Endothelial cell of umbilical vein (primary cell): ENCODE measurements around the gene TNRC6B. TPM values are rescaled to one million over a fixed set of nuclear protein-coding genes. Genes with fewer than 3 reads are reported as not detected.

Source experiments
- BruUV-seq: library from RNA; stranded (reverse); fragments of 400-500 nt; replicated peaks from 2 replicates; lab custom pipeline; 2021; lab: Mats Ljungman, UMichigan
- CTCF ChIA-PET: fragments of 300-600, 350-600 bp; sonication (Branson Sonifier 250); formaldehyde crosslinking; loops from one replicate; lab custom pipeline; 2021; ENCODE audit warnings: antibody characterized with exemption, inconsistent platforms; lab: Charles Lee
- POLR2A ChIA-PET: fragments of 300-600, 350-600 bp; sonication (Branson Sonifier 250); formaldehyde crosslinking; loops from one replicate; lab custom pipeline; 2021; ENCODE audit warnings: antibody characterized with exemption, inconsistent platforms; lab: Charles Lee
- DNase-seq: peaks from one replicate; pipeline ENCODE4 v3.0.0-alpha.2; 2011; ENCODE audit warnings: low read depth, low spot score
- FAIRE-seq: peaks from 2 replicates; lab custom pipeline; 2011; peaks lifted over from hg19 to GRCh38; lab: Jason Lieb, UNC
- H2AFZ ChIP-seq: 2 replicates; pipeline ENCODE4 v1.6.0; 2012; ENCODE audit warnings: low read depth, low read length, control low read depth, inconsistent platforms
- H3K27ac ChIP-seq: 2 replicates; pipeline ENCODE4 v1.5.1; 2011; ENCODE audit warnings: low read depth, mild to moderate bottlenecking, control low read depth, low read length, moderate library complexity; ENCODE audit not compliant: insufficient read depth
- H3K27me3 ChIP-seq, 2 experiments: 2 replicates each; pipeline versions ENCODE4 v1.6.0 to v1.6.1; 2011; ENCODE audit warnings: low read length in 2 of 2, mixed read lengths in 1 of 2; ENCODE audit not compliant: control insufficient read depth in 2 of 2, insufficient read depth in 2 of 2
- H3K36me3 ChIP-seq, 2 experiments: 2 replicates in 1 of 2; 3 replicates in 1 of 2; pipeline ENCODE4 v1.5.1; 2011; ENCODE audit warnings: low read length in 2 of 2, mild to moderate bottlenecking in 1 of 2, moderate library complexity in 1 of 2; ENCODE audit not compliant: control insufficient read depth in 2 of 2, insufficient read depth in 2 of 2; ENCODE audit errors: extremely low read depth in 1 of 2
- H3K4me1 ChIP-seq: 3 replicates; pipeline ENCODE4 v1.5.1; 2011; ENCODE audit warnings: mild to moderate bottlenecking, low read length; ENCODE audit not compliant: control insufficient read depth, insufficient read depth; ENCODE audit errors: extremely low read depth
- H3K4me2 ChIP-seq: 2 replicates; pipeline ENCODE4 v1.6.1; 2011; ENCODE audit warnings: low read length, control low read depth, mixed read lengths; ENCODE audit not compliant: insufficient read depth
- H3K4me3 ChIP-seq, 3 experiments: fragments of 200-600 bp in 1 of 3; sonication (generic), shearing (Covaris generic) in 1 of 3; replicated peaks in 1 of 3; 2 replicates each; pipeline ENCODE4 v1.5.1; 2011 to 2016; ENCODE audit warnings: control low read depth in 3 of 3, low read length in 3 of 3, mild to moderate bottlenecking in 2 of 3, inconsistent platforms in 1 of 3, low read depth in 1 of 3, moderate library complexity in 1 of 3; ENCODE audit not compliant: insufficient read depth in 1 of 3
- H3K79me2 ChIP-seq: 2 replicates; pipeline ENCODE4 v1.6.0; 2012; ENCODE audit warnings: low read length, inconsistent platforms; ENCODE audit not compliant: control insufficient read depth, insufficient read depth
- H3K9ac ChIP-seq: replicated peaks from 2 replicates; pipeline ENCODE3; 2011; ENCODE audit warnings: low read length, control low read depth; ENCODE audit not compliant: insufficient read depth; ENCODE audit errors: extremely low read depth
- H3K9me1 ChIP-seq: replicated peaks from 3 replicates; pipeline ENCODE4 v1.6.0; 2011; ENCODE audit warnings: mild to moderate bottlenecking, low read length; ENCODE audit not compliant: control insufficient read depth, insufficient read depth; ENCODE audit errors: extremely low read depth
- H3K9me3 ChIP-seq: replicated peaks from 2 replicates; pipeline ENCODE4 v1.5.1; 2012; ENCODE audit warnings: low read length, inconsistent platforms; ENCODE audit not compliant: control insufficient read depth, insufficient read depth
- H4K20me1 ChIP-seq: replicated peaks from 2 replicates; pipeline ENCODE3; 2011; ENCODE audit warnings: mild to moderate bottlenecking, low read length; ENCODE audit not compliant: control insufficient read depth, insufficient read depth; ENCODE audit errors: extremely low read depth
- EZH2 ChIP-seq: IDR thresholded peaks from 2 replicates; pipeline ENCODE4 v1.6.1; 2012; ENCODE audit warnings: borderline replicate concordance, low read depth, mild to moderate bottlenecking, moderate library complexity, low read length, inconsistent platforms; ENCODE audit not compliant: severe bottlenecking
- GATA2 ChIP-seq: IDR thresholded peaks from 2 replicates; pipeline ENCODE4 v1.7.0; 2011; ENCODE audit warnings: low read depth, mild to moderate bottlenecking, moderate library complexity, mixed read lengths, low read length; ENCODE audit not compliant: insufficient read length, insufficient read depth
- JUN ChIP-seq: IDR thresholded peaks from 2 replicates; pipeline ENCODE4 v1.6.1; 2011; ENCODE audit warnings: borderline replicate concordance, low read depth; ENCODE audit not compliant: insufficient read length, insufficient read depth
- MYC ChIP-seq: IDR thresholded peaks from one replicate; pipeline ENCODE4 v1.6.1; 2011; ENCODE audit warnings: mild to moderate bottlenecking, low read depth, low read length
- POLR2A ChIP-seq: IDR thresholded peaks from 2 replicates; pipeline ENCODE4 v1.6.1; 2012; ENCODE audit warnings: low read depth, mild to moderate bottlenecking, control low read depth, low read length
- POLR2AphosphoS5 ChIP-seq: IDR thresholded peaks from 2 replicates; pipeline ENCODE4 v1.6.1; 2012; ENCODE audit warnings: low read depth, mild to moderate bottlenecking, control low read depth, low read length, moderate library complexity; ENCODE audit not compliant: insufficient read depth
- dilution Hi-C: fragments of 300-500 bp; cut with MboI; formaldehyde crosslinking; loops from one replicate; pipeline ENCODE4 v1.15.0; 2019; ENCODE audit warnings: low sequenced_read_pairs; ENCODE audit not compliant: extremely low pct_ligation_motif_present
- intact Hi-C: fragments of 100-400 bp; cut with micrococcal nuclease; formaldehyde crosslinking; loops from one replicate; pipeline ENCODE4 v1.10.0; 2022
- polyA plus RNA-seq, 4 experiments: library from polyadenylated mRNA; depleted of rRNA in 3 of 4; stranded (reverse) in 3 of 4; unstranded in 1 of 4; fragments of >200 nt; gene quantifications; 2 replicates each; pipeline versions ENCODE4 v1.2.1 to v1.2.3, GENCODE V29; 2011 to 2012; ENCODE audit warnings: missing spikeins in 1 of 4
- total RNA-seq: library from RNA; stranded (reverse); gene quantifications from 2 replicates; pipeline ENCODE4 v1.2.3, GENCODE V29; 2021
- TF ChIP-seq, protein P1 (sequence below), 2 donors: IDR thresholded peaks; 1 replicate in 1 of 2; 2 replicates in 1 of 2; pipeline ENCODE4 v1.5.1; 2011; ENCODE audit warnings: low read length in 2 of 2, mild to moderate bottlenecking in 2 of 2, moderate library complexity in 2 of 2, control low read depth in 1 of 2, inconsistent platforms in 1 of 2, low read depth in 1 of 2; ENCODE audit not compliant: insufficient read depth in 1 of 2; ENCODE audit errors: extremely low read depth in 1 of 2
- TF ChIP-seq, protein P2 (sequence below): IDR thresholded peaks from 2 replicates; pipeline ENCODE4 v1.6.1; 2011; ENCODE audit not compliant: insufficient read depth, insufficient read length

Gene TNRC6B
- total and polyA plus RNA-seq, 2 donors (not counting 3 experiments of a cell fraction or from before 2014, with no cell fraction given), result 10.6 to 37.2 TPM

DNA sequence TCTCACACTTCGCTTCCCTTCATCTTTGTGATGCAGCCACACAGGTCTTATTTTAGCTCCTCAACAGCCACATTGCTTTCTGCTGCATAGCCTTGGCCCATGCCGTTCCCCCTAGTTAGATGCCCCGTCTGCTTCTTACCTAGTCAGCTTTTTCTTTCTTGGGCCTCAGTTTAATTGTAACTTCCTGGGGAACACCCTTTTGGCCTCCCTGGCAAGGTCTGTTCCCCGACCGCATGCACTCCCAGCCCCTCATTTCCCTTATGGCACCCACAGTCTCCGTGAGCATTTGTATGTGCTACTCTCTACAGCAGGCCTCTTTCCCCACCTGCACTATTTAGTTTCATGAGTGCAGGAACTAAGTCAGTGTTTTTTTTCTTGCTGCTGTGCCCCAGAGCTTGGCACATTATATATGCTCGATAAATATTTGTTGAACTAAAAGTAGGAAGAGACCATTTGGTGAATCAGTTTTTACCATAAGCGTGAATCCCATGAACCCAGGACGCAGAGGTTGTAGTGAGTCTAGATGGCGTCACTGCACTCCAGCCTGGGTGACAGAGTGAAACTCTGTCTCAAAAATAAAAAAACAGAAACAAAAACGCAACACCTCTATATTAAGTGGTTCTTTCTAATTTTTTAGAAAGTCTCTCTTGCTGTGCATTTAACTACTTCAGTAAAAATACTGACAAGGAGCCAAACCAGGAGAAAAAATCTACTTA is 38.5 kb downstream of the TNRC6B start:
- H3K9ac ChIP-seq, result no peak overlapping the region
- H3K4me1 ChIP-seq, result peaks cover 32% of the 10 kb centered on the region
- intact Hi-C loops (no loop called here), dilution Hi-C loops (no loop called here)
- H3K27me3 ChIP-seq, result no peaks in the 10 kb centered on the region
- DNase-seq (no peak), FAIRE-seq (no peak)
- no peak overlapping the region for H2AFZ ChIP-seq
- H3K9me1 ChIP-seq, result no peaks in the 10 kb centered on the region
- no peak overlapping the region for H3K4me2 ChIP-seq
- H3K4me3 ChIP-seq, result no peak overlapping the region
- peaks cover 31% of the 10 kb centered on the region for H3K79me2 ChIP-seq
- no TSS peak for BruUV-seq
- H3K9me3 ChIP-seq, result no peaks in the 10 kb centered on the region
- no peaks in the 10 kb centered on the region for H3K36me3 ChIP-seq
- TF ChIP-seq, protein P1, sequence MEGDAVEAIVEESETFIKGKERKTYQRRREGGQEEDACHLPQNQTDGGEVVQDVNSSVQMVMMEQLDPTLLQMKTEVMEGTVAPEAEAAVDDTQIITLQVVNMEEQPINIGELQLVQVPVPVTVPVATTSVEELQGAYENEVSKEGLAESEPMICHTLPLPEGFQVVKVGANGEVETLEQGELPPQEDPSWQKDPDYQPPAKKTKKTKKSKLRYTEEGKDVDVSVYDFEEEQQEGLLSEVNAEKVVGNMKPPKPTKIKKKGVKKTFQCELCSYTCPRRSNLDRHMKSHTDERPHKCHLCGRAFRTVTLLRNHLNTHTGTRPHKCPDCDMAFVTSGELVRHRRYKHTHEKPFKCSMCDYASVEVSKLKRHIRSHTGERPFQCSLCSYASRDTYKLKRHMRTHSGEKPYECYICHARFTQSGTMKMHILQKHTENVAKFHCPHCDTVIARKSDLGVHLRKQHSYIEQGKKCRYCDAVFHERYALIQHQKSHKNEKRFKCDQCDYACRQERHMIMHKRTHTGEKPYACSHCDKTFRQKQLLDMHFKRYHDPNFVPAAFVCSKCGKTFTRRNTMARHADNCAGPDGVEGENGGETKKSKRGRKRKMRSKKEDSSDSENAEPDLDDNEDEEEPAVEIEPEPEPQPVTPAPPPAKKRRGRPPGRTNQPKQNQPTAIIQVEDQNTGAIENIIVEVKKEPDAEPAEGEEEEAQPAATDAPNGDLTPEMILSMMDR (IDR thresholded peaks at IDR 0.05; ENCODE audit: extremely low read depth in 1 of 2, insufficient read depth in 1 of 2, low read depth in 1 of 2, low read length in 2 of 2), result no peak
- TF ChIP-seq JUN (no peak), GATA2 (no peak), MYC (no peak), EZH2 (no peak), POLR2A (no peak), POLR2AphosphoS5 (no peak)
- TF ChIP-seq, protein P2, sequence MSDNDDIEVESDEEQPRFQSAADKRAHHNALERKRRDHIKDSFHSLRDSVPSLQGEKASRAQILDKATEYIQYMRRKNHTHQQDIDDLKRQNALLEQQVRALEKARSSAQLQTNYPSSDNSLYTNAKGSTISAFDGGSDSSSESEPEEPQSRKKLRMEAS, result no peak
- no peaks in the 10 kb centered on the region for H4K20me1 ChIP-seq
- ChIA-PET CTCF (interaction anchor here (0.5 to 1.7 kb wide), 4 partner anchors 33 to 95 kb away, joined by 3 to 4 read pairs (median 4); no protein-coding TSS in a partner anchor), POLR2A (no interaction called here)
- no peak overlapping the region for H3K27ac ChIP-seq
